ENCODE results near the gene C11orf65. TPM values are rescaled to one million over a fixed set of nuclear protein-coding genes. Genes with fewer than 3 reads are reported as not detected.

The C11orf65 gene
- total and polyA plus RNA-seq, 4 donors: 0.33 to 3.3 (median 0.49) TPM

- WGBS, 2 donors: 63 to 73% methylated on average over 2 of the region's 2 CpGs
- H3K27me3 ChIP-seq (ENCODE audit: control insufficient read depth in 3 of 3, insufficient read depth in 3 of 3, low read length in 2 of 3): no peaks in the 10 kb centered on the region
- no peak overlapping the region for H3K9ac ChIP-seq (ENCODE audit: insufficient read depth in 1 of 2, low read length in 2 of 2)
- H3K36me3 ChIP-seq (ENCODE audit: control insufficient read depth in 4 of 4, insufficient read depth in 4 of 4, low read length in 4 of 4): no peaks in the 10 kb centered on the region
- DNase-seq: no peak
- no peak for TF ChIP-seq CTCF (IDR thresholded peaks at IDR 0.05; ENCODE audit: control extremely low read depth, extremely low read depth)
- H3K9me3 ChIP-seq (ENCODE audit: control insufficient read depth in 4 of 4, insufficient read depth in 3 of 4, low read length in 3 of 4): no peaks in the 10 kb centered on the region
- ATAC-seq (ENCODE audit: insufficient read depth, low FRiP score): no peak
- H3K4me1 ChIP-seq (ENCODE audit: control insufficient read depth in 5 of 5, insufficient read depth in 5 of 5, low read length in 5 of 5): peaks cover 0 to 9% (median 2%) of the 10 kb centered on the region in 5 donors
- no peak overlapping the region for H3K27ac ChIP-seq (ENCODE audit: low read depth in 1 of 2, low read length in 1 of 2)
- H3K4me3 ChIP-seq: no peak overlapping the region
These were observed 33.4 kb upstream of the C11orf65 start for GRCh38 chr11:108500721-108501120.

GRCh38 chr11:108500169-108500568, 32.8 kb upstream of the C11orf65 start:
- H3K4me1 ChIP-seq (ENCODE audit: control insufficient read depth in 5 of 5, insufficient read depth in 5 of 5, low read length in 5 of 5): peaks cover 0 to 9% (median 2%) of the 10 kb centered on the region in 5 donors
- TF ChIP-seq CTCF (IDR thresholded peaks at IDR 0.05; ENCODE audit: control extremely low read depth, extremely low read depth): no peak
- no peak overlapping the region for H3K9ac ChIP-seq (ENCODE audit: insufficient read depth in 1 of 2, low read length in 2 of 2)
- peaks cover 0 to 3% (median 1%) of the 10 kb centered on the region in 4 donors for H3K36me3 ChIP-seq (ENCODE audit: control insufficient read depth in 4 of 4, insufficient read depth in 4 of 4, low read length in 4 of 4)
- ATAC-seq (ENCODE audit: insufficient read depth, low FRiP score): no peak
- no peak overlapping the region for H3K27ac ChIP-seq (ENCODE audit: low read depth in 1 of 2, low read length in 1 of 2)
- H3K4me3 ChIP-seq: no peak overlapping the region
- H3K9me3 ChIP-seq (ENCODE audit: control insufficient read depth in 4 of 4, insufficient read depth in 3 of 4, low read length in 3 of 4): no peaks in the 10 kb centered on the region
- 90 to 93% methylated on average over 4 of the region's 4 CpGs for WGBS, 2 donors
- DNase-seq: no peak
- no peaks in the 10 kb centered on the region for H3K27me3 ChIP-seq (ENCODE audit: control insufficient read depth in 3 of 3, insufficient read depth in 3 of 3, low read length in 2 of 3)

GRCh38 chr11:108498816-108499408, 31.6 kb upstream of the C11orf65 start:
- Histone ChIP-seq H3K36me3 (ENCODE audit: control insufficient read depth in 4 of 4, insufficient read depth in 4 of 4, low read length in 4 of 4) (peaks cover 0 to 4% (median 1%) of the 10 kb centered on the region in 4 donors), H3K27ac (ENCODE audit: low read depth in 1 of 2, low read length in 1 of 2) (peak overlapping the region; percentile 98 to 99), H3K27me3 (ENCODE audit: control insufficient read depth in 3 of 3, insufficient read depth in 3 of 3, low read length in 2 of 3) (no peaks in the 10 kb centered on the region), H3K4me1 (ENCODE audit: control insufficient read depth in 5 of 5, insufficient read depth in 5 of 5, low read length in 5 of 5) (peaks cover 0 to 15% (median 6%) of the 10 kb centered on the region in 5 donors), H3K9me3 (ENCODE audit: control insufficient read depth in 4 of 4, insufficient read depth in 3 of 4, low read length in 3 of 4) (no peaks in the 10 kb centered on the region), H3K4me3 (peak overlapping the region; percentile 70), H3K9ac (ENCODE audit: insufficient read depth in 1 of 2, low read length in 2 of 2) (peak overlapping the region; percentile 70 to 93)
- DNase-seq (peak; percentile 13 to 28 (median 19)), ATAC-seq (ENCODE audit: insufficient read depth, low FRiP score) (no peak)
- no peak for TF ChIP-seq CTCF (IDR thresholded peaks at IDR 0.05; ENCODE audit: control extremely low read depth, extremely low read depth)
- WGBS, 2 donors: 63 to 72% methylated on average over 29 of the region's 29 CpGs

Data from lung (tissue), 12 donors.